Omental fat pad (tissue), 4 donors: ENCODE results near the gene EFCAB8. TPM values are rescaled to one million over a fixed set of nuclear protein-coding genes. Genes with fewer than 3 reads are reported as not detected.
"Not testable (repeated sequence)": the region's sequence is repeated elsewhere in the genome, so short reads cannot be mapped to it uniquely, and the experiment has no call there.

Experiments
- ATAC-seq: fragments of 150-250 bp; one replicate; pipeline ENCODE4 v1.9.1; 2016; ENCODE audit warnings: mild to moderate bottlenecking, moderate library complexity; ENCODE audit not compliant: low FRiP score
- DNase-seq: peaks from one replicate; pipeline ENCODE4 v3.0.0-alpha.2; 2019; ENCODE audit warnings: low spot score
- total RNA-seq, 4 donors: library from RNA; depleted of rRNA; stranded (reverse); fragments of >200 nt; gene quantifications; one replicate each; pipeline ENCODE4 v1.1.0, GENCODE V29; 2016
- TF ChIP-seq, protein P1 (sequence below), 3 donors: fragments of 450-650 bp; IDR thresholded peaks; one replicate each; pipeline ENCODE4 v1.5.1; 2016 to 2017; ENCODE audit warnings: antibody characterized with exemption in 3 of 3, mild to moderate bottlenecking in 3 of 3, moderate library complexity in 2 of 3

The EFCAB8 gene
- total RNA-seq, 4 donors from 2014 or later, result 0.24 TPM; not detected in 3

DNA sequence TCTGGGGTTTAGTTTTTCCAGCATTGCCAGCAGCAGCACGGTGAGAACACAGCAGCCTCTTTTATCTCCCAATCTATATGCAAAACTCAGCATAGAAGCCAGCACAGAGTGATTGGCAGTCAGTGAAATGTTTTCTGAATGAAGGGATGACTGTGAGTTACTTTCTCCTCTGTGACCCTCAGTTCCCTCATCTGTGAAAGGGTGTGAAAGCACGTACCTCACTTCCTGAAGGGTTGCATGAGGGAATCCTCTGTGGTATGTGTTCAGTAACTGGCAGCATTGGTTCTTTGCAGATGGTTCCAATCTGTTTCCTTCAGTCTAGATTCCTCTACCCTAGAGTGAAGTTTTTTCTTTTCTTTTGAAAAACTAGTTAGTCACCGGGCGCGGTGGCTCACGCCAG lies 40.0 kb downstream of the EFCAB8 start:
- no peak for DNase-seq
- TF ChIP-seq, protein P1, sequence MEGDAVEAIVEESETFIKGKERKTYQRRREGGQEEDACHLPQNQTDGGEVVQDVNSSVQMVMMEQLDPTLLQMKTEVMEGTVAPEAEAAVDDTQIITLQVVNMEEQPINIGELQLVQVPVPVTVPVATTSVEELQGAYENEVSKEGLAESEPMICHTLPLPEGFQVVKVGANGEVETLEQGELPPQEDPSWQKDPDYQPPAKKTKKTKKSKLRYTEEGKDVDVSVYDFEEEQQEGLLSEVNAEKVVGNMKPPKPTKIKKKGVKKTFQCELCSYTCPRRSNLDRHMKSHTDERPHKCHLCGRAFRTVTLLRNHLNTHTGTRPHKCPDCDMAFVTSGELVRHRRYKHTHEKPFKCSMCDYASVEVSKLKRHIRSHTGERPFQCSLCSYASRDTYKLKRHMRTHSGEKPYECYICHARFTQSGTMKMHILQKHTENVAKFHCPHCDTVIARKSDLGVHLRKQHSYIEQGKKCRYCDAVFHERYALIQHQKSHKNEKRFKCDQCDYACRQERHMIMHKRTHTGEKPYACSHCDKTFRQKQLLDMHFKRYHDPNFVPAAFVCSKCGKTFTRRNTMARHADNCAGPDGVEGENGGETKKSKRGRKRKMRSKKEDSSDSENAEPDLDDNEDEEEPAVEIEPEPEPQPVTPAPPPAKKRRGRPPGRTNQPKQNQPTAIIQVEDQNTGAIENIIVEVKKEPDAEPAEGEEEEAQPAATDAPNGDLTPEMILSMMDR (IDR thresholded peaks at IDR 0.05), result no peak
- ATAC-seq, result no peak

DNA sequence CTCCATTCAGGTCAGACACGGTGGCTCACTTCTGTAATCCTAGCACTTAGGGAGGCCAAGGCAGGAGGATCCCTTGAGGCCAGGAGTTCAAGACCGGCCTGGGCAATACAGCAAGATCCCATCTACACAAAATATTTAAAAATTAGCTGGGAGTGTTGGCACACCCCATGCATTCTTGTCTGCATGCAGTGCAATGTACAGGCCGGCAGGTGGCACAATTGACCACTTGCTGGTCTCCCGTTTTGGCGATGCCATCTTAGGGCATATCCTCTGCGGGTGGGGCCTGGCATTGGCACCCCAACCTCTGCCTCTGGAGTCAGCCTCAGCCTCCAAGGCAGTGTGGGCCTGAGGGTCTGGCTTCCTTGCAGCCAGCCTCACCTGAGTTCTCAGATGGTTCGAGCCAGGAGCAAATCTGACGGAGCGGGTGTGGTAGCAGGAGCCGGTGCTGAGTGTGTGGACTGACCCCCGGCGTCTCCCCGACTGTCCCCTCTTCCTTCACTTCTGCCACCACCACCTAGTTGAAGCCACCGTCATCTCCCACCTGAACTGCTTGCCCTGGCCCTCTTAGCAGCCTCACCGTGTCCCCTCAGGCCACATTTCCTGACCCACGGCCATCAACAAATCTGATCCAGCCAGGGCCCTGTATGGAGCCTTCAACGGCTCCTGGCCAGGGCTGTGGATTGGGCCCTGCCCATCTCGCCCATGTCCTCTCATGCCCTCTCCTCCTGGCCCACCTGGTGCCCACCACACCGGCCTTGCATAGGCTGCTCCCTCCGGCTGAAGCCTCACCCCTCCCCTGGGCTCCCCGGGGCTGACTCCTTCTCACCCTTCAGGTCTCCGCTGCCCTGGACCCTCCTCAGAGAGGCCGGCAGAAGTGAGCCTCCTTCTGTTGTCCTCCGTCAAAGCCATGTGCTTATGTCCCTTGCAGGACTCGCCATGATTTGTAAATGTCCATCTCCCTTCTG lies 44.0 kb downstream of the EFCAB8 start:
- TF ChIP-seq, protein P1 (IDR thresholded peaks at IDR 0.05), result peak in 1 of 3 donors; percentile 79
- ATAC-seq (peak; percentile 45), DNase-seq (no peak)

DNA sequence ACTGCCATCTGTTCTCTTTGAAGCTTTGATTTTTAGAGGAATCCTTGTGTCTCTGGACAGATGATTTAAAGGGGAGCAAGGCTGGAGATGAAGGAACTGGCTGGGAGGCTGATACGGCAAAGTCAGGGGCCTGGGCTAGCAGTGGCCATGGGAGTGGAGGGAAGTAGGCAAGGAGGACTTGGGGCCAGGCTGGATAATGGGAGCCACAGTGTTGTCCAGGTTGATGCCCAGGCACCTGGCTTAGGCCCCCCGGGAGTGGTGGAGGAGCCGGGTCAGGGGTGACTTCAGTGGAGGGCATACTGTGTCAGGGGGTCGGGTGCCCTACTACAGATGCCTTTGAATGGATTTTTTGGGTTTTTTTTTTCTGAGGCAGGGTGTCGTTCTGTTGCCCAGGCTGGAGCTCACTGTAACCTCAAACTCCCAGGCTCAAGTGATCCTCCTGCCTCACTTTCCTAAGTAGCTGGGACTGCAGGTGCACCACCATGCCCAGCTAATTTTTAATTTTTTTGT lies 45.0 kb downstream of the EFCAB8 start:
- TF ChIP-seq, protein P1 (IDR thresholded peaks at IDR 0.05), result no peak
- no peak for DNase-seq
- ATAC-seq, result no peak

DNA sequence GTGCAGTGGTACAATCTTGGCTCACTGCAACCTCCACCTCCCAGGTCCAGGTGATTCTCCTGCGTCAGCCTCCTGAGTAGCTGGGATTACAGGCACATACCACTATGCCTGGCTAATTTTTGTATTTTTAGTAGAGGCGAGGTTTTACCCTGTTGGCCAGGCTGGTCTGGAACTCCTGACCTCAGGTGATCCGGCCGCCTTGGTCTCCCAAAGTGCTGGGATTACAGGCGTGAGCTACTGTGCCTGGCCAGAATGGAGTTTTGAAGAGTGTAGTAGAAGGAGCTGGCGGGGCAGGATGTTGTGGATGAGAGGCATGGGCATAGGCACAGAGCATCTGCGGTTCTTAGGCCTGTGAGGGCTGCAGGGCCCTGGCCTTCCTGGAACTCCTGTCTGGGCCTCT lies 46.0 kb downstream of the EFCAB8 start:
- not testable (repeated sequence) for DNase-seq, ATAC-seq

DNA sequence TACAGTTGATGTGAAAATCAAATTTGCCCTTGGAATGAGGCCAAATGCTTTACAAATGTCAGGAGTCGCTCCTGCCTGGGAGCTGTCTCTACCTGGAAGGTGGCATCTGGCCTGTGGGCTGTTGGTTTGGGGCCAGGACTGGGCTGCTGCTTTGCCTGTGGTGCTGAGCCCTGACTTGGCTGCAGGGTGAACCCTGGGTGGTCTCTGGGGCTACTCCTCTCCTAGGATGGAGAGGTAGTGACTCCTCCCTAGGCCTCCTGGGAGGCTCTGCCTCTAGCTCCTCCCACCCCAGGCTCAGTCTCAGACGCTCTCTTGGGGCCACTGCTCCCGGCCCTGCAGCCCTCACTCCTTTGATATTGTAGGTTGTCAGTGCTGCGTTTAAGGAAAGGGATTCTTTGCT lies 47.5 kb downstream of the EFCAB8 start:
- TF ChIP-seq, protein P1 (IDR thresholded peaks at IDR 0.05), result no peak
- ATAC-seq (no peak), DNase-seq (no peak)

DNA sequence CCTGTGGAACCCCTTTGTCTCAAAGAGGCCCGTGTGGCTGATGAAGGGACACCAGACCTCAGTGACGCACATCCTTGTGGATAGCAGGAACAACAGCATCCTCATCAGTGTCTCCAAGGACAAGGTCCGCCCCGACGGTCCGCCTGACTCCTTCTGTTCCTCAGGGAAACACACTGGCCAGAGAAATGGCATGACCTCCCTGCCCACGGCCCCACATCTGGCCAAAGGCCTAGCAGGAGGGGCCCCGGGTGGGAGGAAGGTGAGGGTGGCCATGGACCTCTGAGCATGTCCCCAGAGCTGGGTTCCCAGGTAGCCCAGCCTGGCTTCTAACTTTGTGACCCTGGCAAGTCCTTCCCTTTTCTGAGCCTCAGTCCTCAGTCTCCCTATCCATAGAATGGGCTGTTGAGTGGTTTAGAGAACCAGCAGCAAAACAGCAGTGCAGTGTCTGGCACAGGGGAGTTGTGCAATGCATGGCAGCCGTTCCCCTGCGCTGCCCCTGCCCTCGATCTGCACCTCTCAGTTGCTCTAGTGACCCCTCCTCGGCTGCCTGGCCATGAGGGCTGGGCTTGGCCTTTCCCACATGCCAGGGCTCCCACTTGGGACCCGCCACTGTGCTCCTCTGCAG lies 48.3 kb downstream of the EFCAB8 start:
- DNase-seq, result no peak
- TF ChIP-seq, protein P1 (IDR thresholded peaks at IDR 0.05), result no peak
- ATAC-seq, result no peak

DNA sequence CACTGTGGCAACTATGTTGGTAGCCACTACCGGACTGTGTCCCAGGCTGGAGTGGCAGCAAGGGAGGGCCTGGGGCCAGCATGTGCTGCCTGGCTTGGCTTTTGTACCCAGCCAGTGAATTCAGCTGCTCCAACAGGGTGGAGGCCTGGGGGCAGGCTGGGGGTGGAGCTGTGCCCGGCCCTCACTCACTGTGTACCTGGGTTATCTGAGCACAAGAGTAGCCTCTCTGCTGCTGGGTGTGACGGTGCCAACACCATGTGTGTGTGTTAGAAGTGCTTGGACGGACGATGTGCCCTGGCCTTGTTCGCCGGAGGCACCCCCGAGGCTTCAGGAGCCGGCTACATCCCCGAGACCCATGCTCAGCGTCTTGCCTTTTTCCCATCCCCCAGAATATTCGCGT lies 49.2 kb downstream of the EFCAB8 start:
- TF ChIP-seq, protein P1 (IDR thresholded peaks at IDR 0.05), result no peak
- ATAC-seq, result no peak
- DNase-seq, result no peak
